Kidney (tissue), 14 donors: Measurements from ENCODE around the gene ALPK1. TPM values are rescaled to one million over a fixed set of nuclear protein-coding genes. Genes with fewer than 3 reads are reported as not detected.

Source experiments
- DNase-seq, 5 donors: peaks; one replicate each; pipeline ENCODE4 v3.0.0-alpha.2; 2013 to 2020
- FAIRE-seq: peaks from 2 replicates; lab custom pipeline; 2012; peaks lifted over from hg19 to GRCh38; lab: Jason Lieb, UNC
- H3K27ac ChIP-seq, 2 donors: one replicate each; pipeline ENCODE4 v1.7.0; 2013; ENCODE audit warnings: low read depth in 2 of 2, low read length in 2 of 2, inconsistent platforms in 1 of 2
- H3K27me3 ChIP-seq: one replicate; pipeline ENCODE4 v1.7.1; 2013; ENCODE audit warnings: low read length, inconsistent platforms; ENCODE audit not compliant: control insufficient read depth, insufficient read depth
- H3K36me3 ChIP-seq, 3 donors: one replicate each; pipeline versions ENCODE4 v1.7.0 to v1.7.1; 2013; ENCODE audit warnings: low read length in 3 of 3, control low read depth in 1 of 3, inconsistent platforms in 1 of 3; ENCODE audit not compliant: insufficient read depth in 3 of 3, control insufficient read depth in 2 of 3
- H3K4me1 ChIP-seq, 3 donors: one replicate each; pipeline versions ENCODE4 v1.7.0 to v1.7.1; 2013; ENCODE audit warnings: low read length in 3 of 3, inconsistent platforms in 1 of 3, low read depth in 1 of 3; ENCODE audit not compliant: control insufficient read depth in 2 of 3, insufficient read depth in 2 of 3
- H3K4me3 ChIP-seq, 3 donors: one replicate each; pipeline versions ENCODE4 v1.7.0 to v1.8.1; 2013; ENCODE audit warnings: low read length in 3 of 3, control low read depth in 1 of 3, inconsistent platforms in 1 of 3
- H3K9ac ChIP-seq, 3 donors: one replicate each; pipeline versions ENCODE4 v1.7.0 to v1.7.1; 2013; ENCODE audit warnings: low read length in 3 of 3, control low read depth in 1 of 3, inconsistent platforms in 1 of 3
- H3K9me3 ChIP-seq, 3 donors: one replicate each; pipeline versions ENCODE4 v1.7.0 to v1.7.1; 2013; ENCODE audit warnings: low read length in 3 of 3, control low read depth in 1 of 3, inconsistent platforms in 1 of 3; ENCODE audit not compliant: control insufficient read depth in 2 of 3, insufficient read depth in 1 of 3
- intact Hi-C: fragments of 100-400 bp; cut with DNase I; formaldehyde crosslinking; loops from one replicate; pipeline ENCODE4 v1.11.1; 2022
- polyA plus RNA-seq: library from polyadenylated mRNA; stranded (reverse); fragments of 350-450 nt; fragmentation: Illumina TruSeq; extraction: RNeasy Lipid Tissue Mini Kit (QIAGEN cat#74804); gene quantifications from one replicate; pipeline ENCODE4 v1.2.3, GENCODE V29; 2014; ENCODE audit warnings: low read depth, low replicate concordance; ENCODE audit not compliant: insufficient read depth
- total RNA-seq: library from RNA; stranded (reverse); fragmentation: NEBNext Ultra II Directional; extraction: Animal tissue kit (Norgen Biotek cat#: 25700); gene quantifications from one replicate; pipeline ENCODE4 v1.2.1, GENCODE V29; 2021
- TF ChIP-seq, protein P1 (sequence below): IDR thresholded peaks from 3 replicates; pipeline ENCODE4 v1.5.1; 2012; ENCODE audit warnings: mild to moderate bottlenecking, moderate library complexity, borderline replicate concordance; ENCODE audit not compliant: insufficient read depth; ENCODE audit errors: extremely low read depth
- donor health status: control.
- donor health status: control.
- donor health status: control.
- donor health status: control.
- donor health status: control.
- donor health status: DM: yes; HTN: yes; CAD: no.
- donor health status: Normal renal cell carcinoma (clear cell type).

ALPK1 gene
- total and polyA plus RNA-seq, 2 donors from 2014 or later: 5.9 to 33.5 TPM

DNA sequence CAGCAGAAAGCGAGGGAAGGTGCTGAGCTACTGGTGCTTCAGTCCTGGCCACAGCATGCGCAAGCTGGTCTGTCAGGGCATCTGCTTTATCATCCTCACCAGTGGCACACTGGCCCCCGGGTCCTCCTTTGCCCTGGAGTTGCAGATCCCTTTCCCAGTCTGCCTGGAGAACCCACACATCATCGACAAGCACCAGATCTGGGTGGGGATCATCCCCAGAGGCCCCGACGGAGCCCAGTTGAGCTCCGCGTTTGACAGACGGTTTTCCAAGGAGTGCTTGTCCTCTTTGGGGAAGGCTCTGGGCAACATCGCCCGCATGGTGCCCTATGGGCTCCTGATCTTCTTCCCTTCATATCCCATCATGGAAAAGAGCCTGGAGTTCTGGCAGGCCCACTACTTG is 60.3 kb downstream of the ALPK1 start:
- intact Hi-C loops: no loop called here
- no peaks in the 10 kb centered on the region for H3K9me3 ChIP-seq
- H3K36me3 ChIP-seq: peaks cover 0 to 2% (median 0%) of the 10 kb centered on the region in 3 donors
- H3K4me3 ChIP-seq: no peak overlapping the region
- H3K9ac ChIP-seq: no peak overlapping the region
- no peaks in the 10 kb centered on the region for H3K4me1 ChIP-seq
- DNase-seq (no peak), FAIRE-seq (no peak)
- H3K27ac ChIP-seq: no peak overlapping the region
- H3K27me3 ChIP-seq: no peaks in the 10 kb centered on the region
- TF ChIP-seq, protein P1, sequence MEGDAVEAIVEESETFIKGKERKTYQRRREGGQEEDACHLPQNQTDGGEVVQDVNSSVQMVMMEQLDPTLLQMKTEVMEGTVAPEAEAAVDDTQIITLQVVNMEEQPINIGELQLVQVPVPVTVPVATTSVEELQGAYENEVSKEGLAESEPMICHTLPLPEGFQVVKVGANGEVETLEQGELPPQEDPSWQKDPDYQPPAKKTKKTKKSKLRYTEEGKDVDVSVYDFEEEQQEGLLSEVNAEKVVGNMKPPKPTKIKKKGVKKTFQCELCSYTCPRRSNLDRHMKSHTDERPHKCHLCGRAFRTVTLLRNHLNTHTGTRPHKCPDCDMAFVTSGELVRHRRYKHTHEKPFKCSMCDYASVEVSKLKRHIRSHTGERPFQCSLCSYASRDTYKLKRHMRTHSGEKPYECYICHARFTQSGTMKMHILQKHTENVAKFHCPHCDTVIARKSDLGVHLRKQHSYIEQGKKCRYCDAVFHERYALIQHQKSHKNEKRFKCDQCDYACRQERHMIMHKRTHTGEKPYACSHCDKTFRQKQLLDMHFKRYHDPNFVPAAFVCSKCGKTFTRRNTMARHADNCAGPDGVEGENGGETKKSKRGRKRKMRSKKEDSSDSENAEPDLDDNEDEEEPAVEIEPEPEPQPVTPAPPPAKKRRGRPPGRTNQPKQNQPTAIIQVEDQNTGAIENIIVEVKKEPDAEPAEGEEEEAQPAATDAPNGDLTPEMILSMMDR: no peak

DNA sequence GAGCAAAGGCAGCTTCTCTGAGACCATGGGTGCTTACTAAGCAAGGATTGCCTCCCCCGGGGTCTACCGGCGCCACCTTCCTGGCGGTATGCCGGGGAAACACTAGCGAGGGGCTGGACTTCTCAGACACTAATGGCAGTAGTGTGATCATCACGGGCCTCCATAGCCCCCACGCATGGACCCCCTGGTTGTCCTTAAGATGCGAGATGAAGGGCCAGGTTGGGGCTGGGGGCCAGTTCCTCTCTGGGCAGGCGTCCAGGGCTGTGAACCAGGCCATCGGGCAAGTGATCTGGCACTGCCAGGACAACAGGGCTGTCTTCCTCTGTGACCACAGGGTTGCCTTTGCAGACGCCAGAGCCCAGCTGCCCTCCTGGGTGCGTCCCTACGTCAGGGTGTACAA is 60.7 kb downstream of the ALPK1 start:
- no peak overlapping the region for H3K4me3 ChIP-seq
- no peak overlapping the region for H3K9ac ChIP-seq
- DNase-seq (no peak), FAIRE-seq (no peak)
- H3K36me3 ChIP-seq: peaks cover 0 to 2% (median 0%) of the 10 kb centered on the region in 3 donors
- TF ChIP-seq, protein P1: no peak
- intact Hi-C loops: no loop called here
- H3K27me3 ChIP-seq: no peaks in the 10 kb centered on the region
- no peaks in the 10 kb centered on the region for H3K9me3 ChIP-seq
- no peak overlapping the region for H3K27ac ChIP-seq
- no peaks in the 10 kb centered on the region for H3K4me1 ChIP-seq

DNA sequence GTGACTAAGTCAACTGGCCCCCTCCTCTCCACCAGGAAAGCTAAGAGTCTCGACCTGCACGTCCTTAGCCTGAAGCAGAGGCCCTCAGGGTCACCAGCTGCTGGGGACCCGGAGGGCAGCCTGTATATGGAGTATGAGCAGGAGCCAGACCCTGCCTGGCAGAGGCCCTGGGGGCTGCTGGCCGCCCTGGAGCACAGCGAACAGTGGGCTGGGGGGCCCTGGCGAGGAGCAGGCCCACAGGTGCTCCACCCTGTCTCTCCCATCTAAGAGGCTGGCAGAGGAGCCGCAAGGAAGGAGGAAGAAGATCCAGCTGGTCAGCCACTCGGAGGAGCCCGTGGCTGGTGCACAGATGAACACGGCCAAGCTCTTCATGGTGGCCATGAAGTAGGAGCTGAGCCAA is 61.2 kb downstream of the ALPK1 start:
- no peaks in the 10 kb centered on the region for H3K27me3 ChIP-seq
- H3K9ac ChIP-seq: no peak overlapping the region
- peaks cover 0 to 2% (median 0%) of the 10 kb centered on the region in 3 donors for H3K36me3 ChIP-seq
- intact Hi-C loops: no loop called here
- H3K4me1 ChIP-seq: no peaks in the 10 kb centered on the region
- FAIRE-seq (no peak), DNase-seq (no peak)
- no peaks in the 10 kb centered on the region for H3K9me3 ChIP-seq
- no peak overlapping the region for H3K27ac ChIP-seq
- no peak overlapping the region for H3K4me3 ChIP-seq
- TF ChIP-seq, protein P1: no peak
